Measurements from ENCODE around the gene ABCC6.
"Not testable (repeated sequence)": the region's sequence is repeated elsewhere in the genome, so short reads cannot be mapped to it uniquely, and the experiment has no call there.

- TF ChIP-seq CTCF (IDR thresholded peaks at IDR 0.05 in 8 of 11, conservative IDR thresholded peaks at IDR 0.05 in 3 of 11); POLR2AphosphoS5 (IDR thresholded peaks at IDR 0.05): not testable (repeated sequence)
Measured at GRCh38 chr16:16267708-16268107, 44.4 kb upstream of the ABCC6 start.

Data from spleen (tissue), 7 donors.